ENCODE data around the gene PAX1. TPM values are rescaled to one million over a fixed set of nuclear protein-coding genes. Genes with fewer than 3 reads are reported as not detected.
A peak's percentile ranks its signal among the peaks of the same experiment; 100 is the strongest.

The PAX1 gene
- total and polyA plus RNA-seq, 9 of the 15 experiments (the other 6 are each of a cell fraction or from before 2014, with no cell fraction given): not detected

DNA sequence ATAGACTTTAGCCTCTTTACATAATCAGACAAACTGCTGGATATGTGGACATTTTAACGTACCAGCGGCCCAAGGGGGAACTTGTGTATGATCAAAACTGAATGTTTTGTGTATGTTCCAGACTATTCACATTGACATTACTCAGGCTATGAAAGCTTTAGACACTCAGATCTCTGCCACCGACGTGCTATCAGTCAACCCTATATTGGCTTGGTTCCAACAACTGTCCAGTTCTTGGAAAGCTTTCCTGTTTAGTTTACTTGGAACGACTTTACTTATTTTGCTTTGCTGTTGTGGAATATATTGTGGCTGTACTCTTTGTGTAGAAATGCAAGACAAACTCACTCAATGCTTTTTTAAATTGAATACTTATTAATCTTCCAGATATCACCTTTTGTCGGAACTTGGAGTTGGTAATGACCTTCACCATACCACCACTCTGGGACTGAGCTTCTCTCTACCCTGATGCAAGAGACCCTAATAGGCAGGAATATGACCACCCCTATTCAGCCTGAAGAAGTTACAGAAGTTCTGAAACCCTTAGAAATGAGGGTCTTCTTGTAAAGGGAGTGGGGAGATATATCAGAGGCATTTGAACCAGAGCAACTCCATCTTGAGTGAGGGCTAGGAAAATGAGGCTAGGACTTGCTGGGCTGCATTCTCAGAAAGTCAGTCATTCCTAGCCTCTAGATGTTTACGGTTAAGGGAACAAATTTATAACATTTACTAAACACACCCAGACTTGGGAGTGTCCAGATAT, 49.0 kb upstream of the PAX1 start (continued):
- TF ChIP-seq, protein P1, sequence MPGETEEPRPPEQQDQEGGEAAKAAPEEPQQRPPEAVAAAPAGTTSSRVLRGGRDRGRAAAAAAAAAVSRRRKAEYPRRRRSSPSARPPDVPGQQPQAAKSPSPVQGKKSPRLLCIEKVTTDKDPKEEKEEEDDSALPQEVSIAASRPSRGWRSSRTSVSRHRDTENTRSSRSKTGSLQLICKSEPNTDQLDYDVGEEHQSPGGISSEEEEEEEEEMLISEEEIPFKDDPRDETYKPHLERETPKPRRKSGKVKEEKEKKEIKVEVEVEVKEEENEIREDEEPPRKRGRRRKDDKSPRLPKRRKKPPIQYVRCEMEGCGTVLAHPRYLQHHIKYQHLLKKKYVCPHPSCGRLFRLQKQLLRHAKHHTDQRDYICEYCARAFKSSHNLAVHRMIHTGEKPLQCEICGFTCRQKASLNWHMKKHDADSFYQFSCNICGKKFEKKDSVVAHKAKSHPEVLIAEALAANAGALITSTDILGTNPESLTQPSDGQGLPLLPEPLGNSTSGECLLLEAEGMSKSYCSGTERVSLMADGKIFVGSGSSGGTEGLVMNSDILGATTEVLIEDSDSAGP (CRISPR knock-in tag; IDR thresholded peaks at IDR 0.05): no peak
- TF ChIP-seq ZNF134 (CRISPR knock-in tag; conservative IDR thresholded peaks at IDR 0.05): 0 out of 2 replicates have a peak, but pooled peaks have one; percentile 46
- TF ChIP-seq MEIS2 (IDR thresholded peaks at IDR 0.05; ENCODE audit: partially characterized antibody): peak; percentile 77
- TF ChIP-seq HINFP (tag; conservative IDR thresholded peaks at IDR 0.05; ENCODE audit: low read depth): no peak
- TF ChIP-seq, protein P2, sequence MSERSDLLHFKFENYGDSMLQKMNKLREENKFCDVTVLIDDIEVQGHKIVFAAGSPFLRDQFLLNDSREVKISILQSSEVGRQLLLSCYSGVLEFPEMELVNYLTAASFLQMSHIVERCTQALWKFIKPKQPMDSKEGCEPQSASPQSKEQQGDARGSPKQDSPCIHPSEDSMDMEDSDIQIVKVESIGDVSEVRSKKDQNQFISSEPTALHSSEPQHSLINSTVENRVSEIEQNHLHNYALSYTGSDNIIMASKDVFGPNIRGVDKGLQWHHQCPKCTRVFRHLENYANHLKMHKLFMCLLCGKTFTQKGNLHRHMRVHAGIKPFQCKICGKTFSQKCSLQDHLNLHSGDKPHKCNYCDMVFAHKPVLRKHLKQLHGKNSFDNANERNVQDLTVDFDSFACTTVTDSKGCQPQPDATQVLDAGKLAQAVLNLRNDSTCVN (CRISPR knock-in tag; IDR thresholded peaks at IDR 0.05): no peak
- TF ChIP-seq RBBP5 (IDR thresholded peaks at IDR 0.05; ENCODE audit: borderline replicate concordance, insufficient read depth, low read length, poor library complexity, severe bottlenecking): no peak
- TF ChIP-seq SAFB2 (IDR thresholded peaks at IDR 0.05; ENCODE audit: borderline replicate concordance, low read depth, low read length, severe bottlenecking): no peak
- no peak for TF ChIP-seq STAG1 (CRISPR knock-in tag; IDR thresholded peaks at IDR 0.05; ENCODE audit: borderline replicate concordance)
- TF ChIP-seq KAT2B (IDR thresholded peaks at IDR 0.05; ENCODE audit: low read depth, low read length): no peak
- TF ChIP-seq ZFX (CRISPR knock-in tag; IDR thresholded peaks at IDR 0.05): no peak
- TF ChIP-seq NR2F6 (CRISPR knock-in tag; IDR thresholded peaks at IDR 0.05): no peak
- TF ChIP-seq CBFA2T2 (conservative IDR thresholded peaks at IDR 0.05): no peak
- no peak for TF ChIP-seq MTA3 (IDR thresholded peaks at IDR 0.05; ENCODE audit: borderline replicate concordance)
- TF ChIP-seq TBP (optimal IDR thresholded peaks at IDR 0.05; ENCODE audit: low read depth, low read length): no peak
- no peak for TF ChIP-seq MIER1 (IDR thresholded peaks at IDR 0.05; ENCODE audit: low read depth)
- peak; percentile 63; the same call in 1 of the 2 replicates for TF ChIP-seq ZFP1 (CRISPR knock-in tag; IDR thresholded peaks at IDR 0.05)
- no peak for TF ChIP-seq ZNF584 (CRISPR knock-in tag; IDR thresholded peaks at IDR 0.05; ENCODE audit: low read depth)
- peak; percentile 58; the same call in 1 of the 2 replicates for TF ChIP-seq ZKSCAN3 (CRISPR knock-in tag; IDR thresholded peaks at IDR 0.05)
- no peak for TF ChIP-seq E2F4 (CRISPR knock-in tag; IDR thresholded peaks at IDR 0.05; ENCODE audit: low read depth)
- no peak for TF ChIP-seq CAMTA2 (CRISPR knock-in tag; conservative IDR thresholded peaks at IDR 0.05)
- TF ChIP-seq, protein P3, sequence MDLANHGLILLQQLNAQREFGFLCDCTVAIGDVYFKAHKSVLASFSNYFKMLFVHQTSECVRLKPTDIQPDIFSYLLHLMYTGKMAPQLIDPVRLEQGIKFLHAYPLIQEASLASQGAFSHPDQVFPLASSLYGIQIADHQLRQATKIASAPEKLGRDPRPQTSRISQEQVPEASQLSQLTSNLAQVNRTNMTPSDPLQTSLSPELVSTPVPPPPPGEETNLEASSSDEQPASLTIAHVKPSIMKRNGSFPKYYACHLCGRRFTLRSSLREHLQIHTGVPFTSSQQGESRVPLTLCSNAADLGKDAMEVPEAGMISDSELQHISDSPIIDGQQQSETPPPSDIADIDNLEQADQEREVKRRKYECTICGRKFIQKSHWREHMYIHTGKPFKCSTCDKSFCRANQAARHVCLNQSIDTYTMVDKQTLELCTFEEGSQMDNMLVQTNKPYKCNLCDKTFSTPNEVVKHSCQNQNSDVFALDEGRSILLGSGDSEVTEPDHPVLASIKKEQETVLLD (IDR thresholded peaks at IDR 0.05): no peak
- peak; percentile 90 for TF ChIP-seq ZNF165 (CRISPR knock-in tag; IDR thresholded peaks at IDR 0.05; ENCODE audit: borderline replicate concordance)
